PC-9 (cell line): ENCODE measurements around the gene ZNF333. TPM values are rescaled to one million over a fixed set of nuclear protein-coding genes. Genes with fewer than 3 reads are reported as not detected.

ENCODE experiments used
- Bru-seq: library from RNA; stranded (reverse); fragments of 400-500 nt; gene quantifications from one replicate; lab custom pipeline; 2021; lab: Mats Ljungman, UMichigan
- BruChase-seq, 2 experiments: library from RNA; stranded (reverse); fragments of 400-500 nt; gene quantifications; one replicate each; lab custom pipeline; 2021; lab: Mats Ljungman, UMichigan
- BruUV-seq: library from RNA; stranded (reverse); fragments of 400-500 nt; replicated peaks from 2 replicates; lab custom pipeline; 2021; lab: Mats Ljungman, UMichigan
- CTCF ChIA-PET: fragments of 300-600 bp; sonication (Branson Sonifier 250); formaldehyde crosslinking; loops from one replicate; lab custom pipeline; 2022; ENCODE audit warnings: antibody characterized with exemption; lab: Charles Lee
- POLR2A ChIA-PET: fragments of 300-600 bp; sonication (Branson Sonifier 250); formaldehyde crosslinking; loops from one replicate; lab custom pipeline; 2022; ENCODE audit warnings: antibody characterized with exemption; ENCODE audit not compliant: unreplicated experiment; lab: Charles Lee
- DNase-seq, 2 experiments: peaks; one replicate each; pipeline versions ENCODE4 v3.0.0 to v3.0.0-alpha.2; 2015 to 2022; ENCODE audit warnings: mixed read lengths in 1 of 2
- H2AFZ ChIP-seq: fragments of 200-600 bp; sonication (generic); 2 replicates; pipeline ENCODE4 v1.8.1; 2017; ENCODE audit warnings: antibody characterized with exemption
- H3F3A ChIP-seq: fragments of 200-600 bp; sonication (generic); 2 replicates; pipeline ENCODE4 v1.8.1; 2017; ENCODE audit warnings: antibody characterized with exemption, mild to moderate bottlenecking, low read depth; ENCODE audit not compliant: insufficient read depth
- H3K27ac ChIP-seq: fragments of 200-600 bp; sonication (generic); 2 replicates; pipeline ENCODE4 v1.6.1; 2016; ENCODE audit warnings: mixed run types
- H3K27me3 ChIP-seq: fragments of 200-600 bp; sonication (generic); 2 replicates; pipeline ENCODE4 v1.6.1; 2016; ENCODE audit warnings: low read depth, mixed run types; ENCODE audit not compliant: insufficient read depth
- H3K36me3 ChIP-seq: fragments of 200-600 bp; sonication (generic); 2 replicates; pipeline ENCODE4 v1.6.1; 2016; ENCODE audit warnings: low read depth, mixed run types
- H3K4me1 ChIP-seq: fragments of 200-600 bp; sonication (generic); replicated peaks from 2 replicates; pipeline ENCODE4 v1.6.1; 2016; ENCODE audit warnings: mixed run types; ENCODE audit not compliant: insufficient read depth
- H3K4me2 ChIP-seq: fragments of 200-600 bp; sonication (generic); 2 replicates; pipeline ENCODE4 v1.6.1; 2017; ENCODE audit warnings: mixed run types
- H3K4me3 ChIP-seq: fragments of 200-600 bp; sonication (generic); 2 replicates; pipeline ENCODE4 v1.6.1; 2016; ENCODE audit warnings: mixed run types
- H3K79me2 ChIP-seq: fragments of 200-600 bp; sonication (generic); 2 replicates; pipeline ENCODE4 v1.6.1; 2017; ENCODE audit warnings: low read depth, mixed run types
- H3K9me2 ChIP-seq: fragments of 200-600 bp; sonication (generic); 2 replicates; pipeline ENCODE4 v1.8.1; 2017; ENCODE audit warnings: mild to moderate bottlenecking; ENCODE audit not compliant: insufficient read depth
- H3K9me3 ChIP-seq: fragments of 200-600 bp; sonication (generic); 2 replicates; pipeline ENCODE4 v1.8.1; 2016; ENCODE audit warnings: low read depth; ENCODE audit not compliant: insufficient read depth
- H4K20me1 ChIP-seq: fragments of 200-600 bp; sonication (generic); 2 replicates; pipeline ENCODE4 v1.8.1; 2017; ENCODE audit not compliant: insufficient read depth
- CTCF ChIP-seq: fragments of 200-600 bp; sonication (generic); conservative IDR thresholded peaks from 2 replicates; pipeline ENCODE4 v1.6.1; 2017; ENCODE audit warnings: mixed run types, antibody characterized with exemption, mild to moderate bottlenecking, moderate library complexity
- EZH2 ChIP-seq: fragments of 200-600 bp; sonication (generic); IDR thresholded peaks from 2 replicates; pipeline ENCODE4 v1.8.0; 2017; ENCODE audit warnings: antibody characterized with exemption, low read depth
- intact Hi-C: fragments of 100-400 bp; cut with micrococcal nuclease; formaldehyde crosslinking; loops from one replicate; pipeline ENCODE4 v1.10.0; 2022; ENCODE audit not compliant: unreplicated experiment
- long read RNA-seq: library from polyadenylated mRNA; stranded (forward); transcript quantifications from one replicate; pipeline ENCODE4 v2.0.0, GENCODE V29; 2022
- total RNA-seq: library from RNA; stranded (reverse); gene quantifications from 2 replicates; pipeline ENCODE4 v1.2.3, GENCODE V29; 2021

Gene ZNF333
- total RNA-seq (10.1 and 10.5 TPM in 2 replicates), Bru-seq, nascent RNA (percentile 42 among the genes with signal in this experiment), BruChase-seq, experiment 1, labeled RNA remaining after a 2-hour chase (percentile 45 among the genes with signal in this experiment), BruChase-seq, experiment 2, labeled RNA remaining after a 6-hour chase (percentile 44 among the genes with signal in this experiment)
- long read RNA-seq, full-length matches to known transcripts, result 1 of 8 reads
- long read RNA-seq, partial matches to known transcripts, result 1 of 8 reads
- long read RNA-seq, other reads (novel, unspliced or antisense), result 6 of 8 reads

DNA sequence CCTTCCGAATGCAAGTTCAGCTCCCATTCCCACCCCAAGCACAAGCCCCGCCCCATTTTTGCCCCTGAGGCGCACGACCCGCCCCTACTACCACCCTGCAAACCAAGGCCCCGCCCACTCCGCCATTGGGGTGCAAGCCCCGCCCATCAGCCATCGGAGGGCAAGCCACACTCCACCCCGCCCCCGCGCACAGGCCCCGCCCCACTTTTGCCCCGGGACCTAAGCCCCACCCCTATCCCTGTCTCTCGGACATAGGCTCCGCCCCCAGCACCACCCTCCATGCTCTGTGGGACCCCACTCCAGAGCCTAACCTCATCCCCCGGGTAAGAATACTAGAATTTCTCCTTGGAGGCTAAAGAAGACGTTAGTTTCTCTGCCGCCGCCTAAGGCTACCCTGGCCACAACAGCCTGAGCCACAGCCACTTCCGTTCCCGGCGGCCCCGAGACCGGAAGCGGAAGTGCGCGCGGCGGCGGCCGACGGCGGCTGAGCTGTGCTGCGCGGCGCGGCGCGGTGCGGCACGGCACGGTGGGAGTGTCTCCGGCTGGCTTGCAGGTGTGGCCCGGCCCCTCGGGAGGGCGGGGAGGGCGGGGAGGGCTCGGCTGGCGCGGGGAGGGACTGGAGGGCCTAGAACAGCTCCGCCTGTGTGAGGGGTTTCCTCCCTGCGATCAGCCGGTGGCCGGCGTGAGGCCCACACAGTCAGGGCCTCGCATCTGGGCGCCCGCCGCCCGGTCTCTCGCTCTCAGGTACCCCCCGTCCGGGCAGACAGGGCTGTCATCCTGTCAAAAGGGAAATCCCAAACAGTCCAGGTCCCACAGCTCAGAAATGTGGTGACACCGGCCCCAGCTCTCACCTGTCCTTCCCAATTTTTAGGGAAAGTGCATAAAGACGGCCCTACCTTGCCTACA, at the start of gene ZNF333:
ZNF333 (plus strand) TSS at position 451 of the 906 bp plus-strand sequence. CDS start 3,444 bp downstream, outside the sequence.
- no peaks in the 10 kb centered on the region for H3K27me3 ChIP-seq
- H3K4me1 ChIP-seq, result peaks cover 16% of the 10 kb centered on the region
- no peaks in the 10 kb centered on the region for H3K36me3 ChIP-seq
- H3K79me2 ChIP-seq, result 0 out of 2 replicates have a peak, but pooled peaks cover 8% of the 10 kb centered on the region
- no peaks in the 10 kb centered on the region for H3K9me3 ChIP-seq
- intact Hi-C loops, result loop anchor here (2.0 to 5.0 kb wide), 2 partner anchors 115 to 553 kb away; partner anchors contain the start of gene ASF1B
- no peak for TF ChIP-seq CTCF
- no peak for TF ChIP-seq EZH2
- peaks cover 21% of the 10 kb centered on the region for H3F3A ChIP-seq
- POLR2A ChIA-PET, result interaction anchor here (0.6 to 0.9 kb wide), 10 partner anchors 97 to 1454 kb away, joined by 3 to 16 read pairs (median 8); partner anchors contain the start of gene NDUFB7
- H2AFZ ChIP-seq, result peak within 1 kb of the TSS; percentile 78
- peak within 1 kb of the TSS; percentile 80 for H3K4me2 ChIP-seq
- H3K27ac ChIP-seq, result peak within 1 kb of the TSS; percentile 88
- no peaks in the 10 kb centered on the region for H4K20me1 ChIP-seq
- no peaks in the 10 kb centered on the region for H3K9me2 ChIP-seq
- H3K4me3 ChIP-seq, result peak within 1 kb of the TSS; percentile 69
- CTCF ChIA-PET, result interaction anchor here (0.6 to 2.0 kb wide), 4 partner anchors 116 to 553 kb away, joined by 4 to 12 read pairs (median 5); partner anchors contain the start of gene ASF1B
- no TSS peak for BruUV-seq
- peak; percentile 78 to 92 for DNase-seq

GRCh38 chr19:14648506-14648905, 41.3 kb upstream of the ZNF333 start:
- no peaks in the 10 kb centered on the region; the same call in 1 of the 2 replicates for H3K9me2 ChIP-seq
- no peaks in the 10 kb centered on the region for H3K4me1 ChIP-seq
- intact Hi-C loops, result no loop called here
- BruUV-seq, result no TSS peak
- peaks cover 33% of the 10 kb centered on the region for H3K27me3 ChIP-seq
- no peak overlapping the region for H2AFZ ChIP-seq
- no peaks in the 10 kb centered on the region for H4K20me1 ChIP-seq
- H3K4me2 ChIP-seq, result no peak overlapping the region
- H3F3A ChIP-seq, result no peaks in the 10 kb centered on the region
- DNase-seq, result no peak
- H3K9me3 ChIP-seq, result no peaks in the 10 kb centered on the region; the same call in 1 of the 2 replicates
- H3K4me3 ChIP-seq, result no peak overlapping the region
- TF ChIP-seq CTCF (no peak), EZH2 (no peak)
- H3K27ac ChIP-seq, result no peak overlapping the region
- H3K79me2 ChIP-seq, result no peaks in the 10 kb centered on the region
- ChIA-PET CTCF (no interaction called here), POLR2A (no interaction called here)
- H3K36me3 ChIP-seq, result no peaks in the 10 kb centered on the region

DNA sequence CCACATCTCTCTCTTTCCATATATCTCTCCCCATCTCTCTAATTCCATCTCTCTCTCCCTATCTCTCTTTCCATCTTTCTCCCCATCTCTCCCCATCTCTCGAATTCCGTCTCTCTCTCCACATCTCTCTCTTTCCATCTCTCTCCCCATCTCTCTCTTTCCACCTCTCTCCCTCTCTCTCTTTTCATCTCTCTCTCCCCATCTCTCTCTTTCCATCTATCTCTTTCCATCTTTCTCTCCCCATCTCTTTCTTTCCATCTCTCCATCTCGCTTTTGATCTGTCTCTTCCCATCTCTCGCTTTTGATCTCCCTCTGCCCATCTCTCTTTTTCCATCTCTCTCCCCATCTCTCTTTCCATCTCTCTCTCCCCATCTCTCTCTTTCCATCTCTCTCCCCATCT, 40.8 kb upstream of the ZNF333 start:
- no peaks in the 10 kb centered on the region; the same call in 1 of the 2 replicates for H3K9me2 ChIP-seq
- H2AFZ ChIP-seq, result no peak overlapping the region
- H3K36me3 ChIP-seq, result no peaks in the 10 kb centered on the region
- POLR2A ChIA-PET, result no interaction called here
- intact Hi-C loops, result no loop called here
- no peak for TF ChIP-seq CTCF
- no peak for TF ChIP-seq EZH2
- H4K20me1 ChIP-seq, result no peaks in the 10 kb centered on the region
- DNase-seq, result no peak
- no TSS peak for BruUV-seq
- no peak overlapping the region for H3K4me2 ChIP-seq
- no peak overlapping the region for H3K27ac ChIP-seq
- H3K27me3 ChIP-seq, result peaks cover 33% of the 10 kb centered on the region
- CTCF ChIA-PET, result no interaction called here
- no peaks in the 10 kb centered on the region for H3K9me3 ChIP-seq
- H3F3A ChIP-seq, result no peaks in the 10 kb centered on the region
- H3K79me2 ChIP-seq, result no peaks in the 10 kb centered on the region
- no peaks in the 10 kb centered on the region for H3K4me1 ChIP-seq
- no peak overlapping the region for H3K4me3 ChIP-seq
